Measurements from ENCODE around the gene ATXN2L.

ATXN2L gene

GRCh38 chr16:28863929-28864793 is 41.4 kb downstream of the ATXN2L start:
- TF ChIP-seq YY1 (IDR thresholded peaks at IDR 0.05; ENCODE audit: low read depth): no peak; the same call in 1 of the 2 replicates
- no peak for TF ChIP-seq CREB1 (IDR thresholded peaks at IDR 0.05; ENCODE audit: low read depth)
- TF ChIP-seq MAX (IDR thresholded peaks at IDR 0.05): no peak
- no peak for TF ChIP-seq RAD21 (IDR thresholded peaks at IDR 0.05; ENCODE audit: low read depth)
- TF ChIP-seq CEBPB (IDR thresholded peaks at IDR 0.05): no peak
- peak; percentile 97; the same call in 1 of the 2 replicates for TF ChIP-seq ZBTB7A (IDR thresholded peaks at IDR 0.05; ENCODE audit: low read depth)

GRCh38 chr16:28865001-28865688 is 42.3 kb downstream of the ATXN2L start:
- TF ChIP-seq NFIC (IDR thresholded peaks at IDR 0.05): no peak
- no peak for TF ChIP-seq EP300 (IDR thresholded peaks at IDR 0.05; ENCODE audit: borderline replicate concordance)
- TF ChIP-seq TAF1 (IDR thresholded peaks at IDR 0.05; ENCODE audit: low read depth): no peak
- TF ChIP-seq CREB1 (IDR thresholded peaks at IDR 0.05; ENCODE audit: low read depth): no peak
- TF ChIP-seq ZBTB7A (IDR thresholded peaks at IDR 0.05; ENCODE audit: low read depth): no peak
- TF ChIP-seq TCF12 (IDR thresholded peaks at IDR 0.05; ENCODE audit: low read depth): no peak
- TF ChIP-seq YY1 (IDR thresholded peaks at IDR 0.05; ENCODE audit: low read depth): no peak
- no peak for TF ChIP-seq USF1 (IDR thresholded peaks at IDR 0.05)
- no peak for TF ChIP-seq REST (IDR thresholded peaks at IDR 0.05; ENCODE audit: low read depth)
- no peak for TF ChIP-seq RAD21 (IDR thresholded peaks at IDR 0.05; ENCODE audit: low read depth)
- TF ChIP-seq MAX (IDR thresholded peaks at IDR 0.05): no peak
- TF ChIP-seq FOXM1 (IDR thresholded peaks at IDR 0.05; ENCODE audit: borderline replicate concordance, low read depth): no peak
- no peak for TF ChIP-seq CEBPB (IDR thresholded peaks at IDR 0.05)
- TF ChIP-seq TEAD4 (IDR thresholded peaks at IDR 0.05): no peak
- TF ChIP-seq EGR1 (IDR thresholded peaks at IDR 0.05): no peak

GRCh38 chr16:28865722-28866453 is 43.1 kb downstream of the ATXN2L start:
- TF ChIP-seq ZBTB7A (IDR thresholded peaks at IDR 0.05; ENCODE audit: low read depth) (no peak), MAX (IDR thresholded peaks at IDR 0.05) (no peak), USF1 (IDR thresholded peaks at IDR 0.05) (no peak), RAD21 (IDR thresholded peaks at IDR 0.05; ENCODE audit: low read depth) (no peak), CEBPB (IDR thresholded peaks at IDR 0.05) (no peak), TAF1 (IDR thresholded peaks at IDR 0.05; ENCODE audit: low read depth) (no peak), CREB1 (IDR thresholded peaks at IDR 0.05; ENCODE audit: low read depth) (no peak), FOXM1 (IDR thresholded peaks at IDR 0.05; ENCODE audit: borderline replicate concordance, low read depth) (no peak), REST (IDR thresholded peaks at IDR 0.05; ENCODE audit: low read depth) (no peak)

- TF ChIP-seq YY1 (IDR thresholded peaks at IDR 0.05; ENCODE audit: low read depth): no peak
- no peak for TF ChIP-seq EP300 (IDR thresholded peaks at IDR 0.05; ENCODE audit: borderline replicate concordance)
- TF ChIP-seq FOXM1 (IDR thresholded peaks at IDR 0.05; ENCODE audit: borderline replicate concordance, low read depth): no peak
- no peak for TF ChIP-seq NFIC (IDR thresholded peaks at IDR 0.05)
- no peak for TF ChIP-seq MAX (IDR thresholded peaks at IDR 0.05)
These were observed 43.6 kb downstream of the ATXN2L start for GRCh38 chr16:28866454-28866804.

- no peak for TF ChIP-seq REST (IDR thresholded peaks at IDR 0.05; ENCODE audit: low read depth)
- no peak for TF ChIP-seq TEAD4 (IDR thresholded peaks at IDR 0.05)
- TF ChIP-seq USF1 (IDR thresholded peaks at IDR 0.05): no peak
- no peak for TF ChIP-seq TCF12 (IDR thresholded peaks at IDR 0.05; ENCODE audit: low read depth)
- no peak for TF ChIP-seq YY1 (IDR thresholded peaks at IDR 0.05; ENCODE audit: low read depth)
- no peak for TF ChIP-seq MAX (IDR thresholded peaks at IDR 0.05)
- no peak for TF ChIP-seq NFIC (IDR thresholded peaks at IDR 0.05)
- no peak for TF ChIP-seq RAD21 (IDR thresholded peaks at IDR 0.05; ENCODE audit: low read depth)
- no peak for TF ChIP-seq EP300 (IDR thresholded peaks at IDR 0.05; ENCODE audit: borderline replicate concordance)
- TF ChIP-seq CREB1 (IDR thresholded peaks at IDR 0.05; ENCODE audit: low read depth): no peak
- no peak for TF ChIP-seq FOXM1 (IDR thresholded peaks at IDR 0.05; ENCODE audit: borderline replicate concordance, low read depth)
- TF ChIP-seq ZBTB7A (IDR thresholded peaks at IDR 0.05; ENCODE audit: low read depth): no peak
- TF ChIP-seq TAF1 (IDR thresholded peaks at IDR 0.05; ENCODE audit: low read depth): no peak
These were observed 44.4 kb downstream of the ATXN2L start for GRCh38 chr16:28867241-28867640.
